Measurements from ENCODE around the gene TNPO2.
A peak's percentile ranks its signal among the peaks of the same experiment; 100 is the strongest.

TNPO2 gene

GRCh38 chr19:12723641-12724426, at the start of gene TNPO2:
TNPO2 (minus strand) TSS chr19:12723932; CDS start chr19:12720977, 2,955 bp downstream.
- no peak for TF ChIP-seq CTCF (IDR thresholded peaks at IDR 0.05; ENCODE audit: extremely low read depth, missing control alignments)
- DNase-seq (ENCODE audit: low spot score), result peak; percentile 86

GRCh38 chr19:12772323-12772722, 48.6 kb upstream of the TNPO2 start:
- no peak for DNase-seq (ENCODE audit: low spot score)
- TF ChIP-seq CTCF (IDR thresholded peaks at IDR 0.05; ENCODE audit: extremely low read depth, missing control alignments), result no peak

GRCh38 chr19:12770922-12771321, 47.2 kb upstream of the TNPO2 start:
- no peak for DNase-seq (ENCODE audit: low spot score)
- TF ChIP-seq CTCF (IDR thresholded peaks at IDR 0.05; ENCODE audit: extremely low read depth, missing control alignments), result no peak

GRCh38 chr19:12769689-12770088, 46.0 kb upstream of the TNPO2 start:
- peak; percentile 0 for TF ChIP-seq CTCF (IDR thresholded peaks at IDR 0.05; ENCODE audit: extremely low read depth, missing control alignments)
- peak; percentile 90 for DNase-seq (ENCODE audit: low spot score)

- TF ChIP-seq CTCF (IDR thresholded peaks at IDR 0.05; ENCODE audit: extremely low read depth, missing control alignments), result no peak
- DNase-seq (ENCODE audit: low spot score), result no peak
These were observed 43.9 kb upstream of the TNPO2 start for GRCh38 chr19:12767666-12768065.

GRCh38 chr19:12767150-12767549, 43.4 kb upstream of the TNPO2 start:
- no peak for TF ChIP-seq CTCF (IDR thresholded peaks at IDR 0.05; ENCODE audit: extremely low read depth, missing control alignments)

GRCh38 chr19:12766051-12766521, 42.4 kb upstream of the TNPO2 start:
- peak; percentile 94 for TF ChIP-seq CTCF (IDR thresholded peaks at IDR 0.05; ENCODE audit: extremely low read depth, missing control alignments)
- peak; percentile 87 for DNase-seq (ENCODE audit: low spot score)

More at GRCh38 chr19:12767150-12767549, 43.4 kb upstream of the TNPO2 start:
- no peak for DNase-seq (ENCODE audit: low spot score)
